Kidney (tissue), 14 donors: ENCODE measurements around the gene ANKS1A. TPM values are rescaled to one million over a fixed set of nuclear protein-coding genes. Genes with fewer than 3 reads are reported as not detected.

Experiments used
- DNase-seq, 5 donors: peaks; one replicate each; pipeline ENCODE4 v3.0.0-alpha.2; 2013 to 2020
- FAIRE-seq: peaks from 2 replicates; lab custom pipeline; 2012; peaks lifted over from hg19 to GRCh38; lab: Jason Lieb, UNC
- H3K27ac ChIP-seq, 2 donors: one replicate each; pipeline ENCODE4 v1.7.0; 2013; ENCODE audit warnings: low read depth in 2 of 2, low read length in 2 of 2, inconsistent platforms in 1 of 2
- H3K27me3 ChIP-seq: one replicate; pipeline ENCODE4 v1.7.1; 2013; ENCODE audit warnings: low read length, inconsistent platforms; ENCODE audit not compliant: control insufficient read depth, insufficient read depth
- H3K36me3 ChIP-seq, 3 donors: one replicate each; pipeline versions ENCODE4 v1.7.0 to v1.7.1; 2013; ENCODE audit warnings: low read length in 3 of 3, control low read depth in 1 of 3, inconsistent platforms in 1 of 3; ENCODE audit not compliant: insufficient read depth in 3 of 3, control insufficient read depth in 2 of 3
- H3K4me1 ChIP-seq, 3 donors: one replicate each; pipeline versions ENCODE4 v1.7.0 to v1.7.1; 2013; ENCODE audit warnings: low read length in 3 of 3, inconsistent platforms in 1 of 3, low read depth in 1 of 3; ENCODE audit not compliant: control insufficient read depth in 2 of 3, insufficient read depth in 2 of 3
- H3K4me3 ChIP-seq, 3 donors: one replicate each; pipeline versions ENCODE4 v1.7.0 to v1.8.1; 2013; ENCODE audit warnings: low read length in 3 of 3, control low read depth in 1 of 3, inconsistent platforms in 1 of 3
- H3K9ac ChIP-seq, 3 donors: one replicate each; pipeline versions ENCODE4 v1.7.0 to v1.7.1; 2013; ENCODE audit warnings: low read length in 3 of 3, control low read depth in 1 of 3, inconsistent platforms in 1 of 3
- H3K9me3 ChIP-seq, 3 donors: one replicate each; pipeline versions ENCODE4 v1.7.0 to v1.7.1; 2013; ENCODE audit warnings: low read length in 3 of 3, control low read depth in 1 of 3, inconsistent platforms in 1 of 3; ENCODE audit not compliant: control insufficient read depth in 2 of 3, insufficient read depth in 1 of 3
- CTCF ChIP-seq: IDR thresholded peaks from 3 replicates; pipeline ENCODE4 v1.5.1; 2012; ENCODE audit warnings: mild to moderate bottlenecking, moderate library complexity, borderline replicate concordance; ENCODE audit not compliant: insufficient read depth; ENCODE audit errors: extremely low read depth
- intact Hi-C: fragments of 100-400 bp; cut with DNase I; formaldehyde crosslinking; loops from one replicate; pipeline ENCODE4 v1.11.1; 2022
- polyA plus RNA-seq: library from polyadenylated mRNA; stranded (reverse); fragments of 350-450 nt; fragmentation: Illumina TruSeq; extraction: RNeasy Lipid Tissue Mini Kit (QIAGEN cat#74804); gene quantifications from one replicate; pipeline ENCODE4 v1.2.3, GENCODE V29; 2014; ENCODE audit warnings: low read depth, low replicate concordance; ENCODE audit not compliant: insufficient read depth
- total RNA-seq: library from RNA; stranded (reverse); fragmentation: NEBNext Ultra II Directional; extraction: Animal tissue kit (Norgen Biotek cat#: 25700); gene quantifications from one replicate; pipeline ENCODE4 v1.2.1, GENCODE V29; 2021
- donor health status: control.
- donor health status: control.
- donor health status: control.
- donor health status: control.
- donor health status: control.
- donor health status: DM: yes; HTN: yes; CAD: no.
- donor health status: Normal renal cell carcinoma (clear cell type).

The ANKS1A gene
- total and polyA plus RNA-seq, 2 donors from 2014 or later, result 9.4 to 25.9 TPM

GRCh38 chr6:35007016-35007415 is 118.0 kb downstream of the ANKS1A start:
- no peak overlapping the region for H3K27ac ChIP-seq
- H3K36me3 ChIP-seq, result peaks cover 0 to 3% (median 2%) of the 10 kb centered on the region in 3 donors
- no peaks in the 10 kb centered on the region for H3K9me3 ChIP-seq
- H3K9ac ChIP-seq, result no peak overlapping the region
- DNase-seq, result no peak
- H3K27me3 ChIP-seq, result no peaks in the 10 kb centered on the region
- H3K4me3 ChIP-seq, result no peak overlapping the region
- no peak for TF ChIP-seq CTCF
- H3K4me1 ChIP-seq, result no peaks in the 10 kb centered on the region
- intact Hi-C loops, result no loop called here
- no peak for FAIRE-seq

- Histone ChIP-seq H3K9me3 (no peaks in the 10 kb centered on the region), H3K4me1 (no peaks in the 10 kb centered on the region), H3K36me3 (no peaks in the 10 kb centered on the region), H3K27ac (no peak overlapping the region), H3K4me3 (no peak overlapping the region), H3K27me3 (no peaks in the 10 kb centered on the region), H3K9ac (no peak overlapping the region)
- TF ChIP-seq CTCF, result no peak
- DNase-seq (no peak), FAIRE-seq (no peak)
- intact Hi-C loops, result no loop called here
Measured at GRCh38 chr6:35008858-35009257, 119.8 kb downstream of the ANKS1A start.

- Histone ChIP-seq H3K36me3 (no peaks in the 10 kb centered on the region), H3K4me3 (no peak overlapping the region), H3K9me3 (no peaks in the 10 kb centered on the region), H3K27ac (no peak overlapping the region), H3K9ac (no peak overlapping the region), H3K27me3 (no peaks in the 10 kb centered on the region), H3K4me1 (peaks cover 7 to 12% (median 8%) of the 10 kb centered on the region in 3 donors)
- no peak for DNase-seq
- no peak for TF ChIP-seq CTCF
- no peak for FAIRE-seq
- intact Hi-C loops, result no loop called here
Measured at GRCh38 chr6:35011096-35012041, 122.3 kb downstream of the ANKS1A start.
